IMR-90 (cell line): ENCODE measurements around the gene CREBBP. TPM values are rescaled to one million over a fixed set of nuclear protein-coding genes. Genes with fewer than 3 reads are reported as not detected.

Experiments
- ATAC-seq: fragments of 200-7000 bp; cut with Tn5 transposase; 2 replicates; pipeline ENCODE4 v1.9.1; 2020; ENCODE audit warnings: low read depth, mild to moderate bottlenecking, moderate library complexity
- BruUV-seq: library from RNA; stranded (reverse); fragments of 400-500 nt; replicated peaks from 2 replicates; lab custom pipeline; 2021; lab: Mats Ljungman, UMichigan
- CTCF ChIA-PET: fragments of 300-600 bp; formaldehyde crosslinking; extraction: SDS; loops from one replicate; lab custom pipeline; 2021; ENCODE audit warnings: antibody characterized with exemption; lab: Yijun Ruan, JAX
- POLR2A ChIA-PET: fragments of 300-600 bp; sonication (Branson Sonifier 250); formaldehyde crosslinking; loops from one replicate; lab custom pipeline; 2022; ENCODE audit warnings: antibody characterized with exemption; ENCODE audit not compliant: unreplicated experiment; lab: Charles Lee
- DNase-seq: peaks from one replicate; pipeline ENCODE4 v3.0.0; 2013
- H2AFZ ChIP-seq: replicated peaks from 2 replicates; pipeline ENCODE3; 2013; ENCODE audit warnings: low read length, mild to moderate bottlenecking; ENCODE audit not compliant: poor library complexity
- H2AK5ac ChIP-seq: 2 replicates; pipeline ENCODE4 v1.6.1; 2013; ENCODE audit warnings: low read depth, low read length, inconsistent platforms
- H2AK9ac ChIP-seq: replicated peaks from 2 replicates; pipeline ENCODE3; 2013; ENCODE audit warnings: mild to moderate bottlenecking, low read depth, low read length, moderate library complexity; ENCODE audit not compliant: poor library complexity
- H2BK120ac ChIP-seq: 2 replicates; pipeline ENCODE4 v1.6.1; 2013; ENCODE audit warnings: low read depth, low read length, inconsistent platforms
- H2BK15ac ChIP-seq: 3 replicates; pipeline ENCODE4 v1.6.1; 2013; ENCODE audit warnings: low read depth, low read length, inconsistent platforms
- H2BK20ac ChIP-seq: 2 replicates; pipeline ENCODE4 v1.6.1; 2013; ENCODE audit warnings: low read depth, mild to moderate bottlenecking, inconsistent platforms, low read length, moderate library complexity
- H2BK5ac ChIP-seq: 2 replicates; pipeline ENCODE4 v1.6.1; 2013; ENCODE audit warnings: mild to moderate bottlenecking, low read depth, low read length, inconsistent platforms; ENCODE audit not compliant: poor library complexity, severe bottlenecking
- H3K14ac ChIP-seq: replicated peaks from 2 replicates; pipeline ENCODE4 v1.6.1; 2013; ENCODE audit warnings: low read depth, low read length, inconsistent platforms
- H3K18ac ChIP-seq: 2 replicates; pipeline ENCODE4 v1.6.1; 2013; ENCODE audit warnings: low read depth, low read length, control low read depth
- H3K23ac ChIP-seq: 2 replicates; pipeline ENCODE4 v1.6.1; 2013; ENCODE audit warnings: low read depth, low read length, inconsistent platforms
- H3K27ac ChIP-seq: 2 replicates; pipeline ENCODE4 v1.5.1; 2013; ENCODE audit warnings: mild to moderate bottlenecking, control low read depth, low read length; ENCODE audit not compliant: insufficient read depth
- H3K27me3 ChIP-seq: 2 replicates; pipeline ENCODE4 v1.6.1; 2013; ENCODE audit warnings: low read length; ENCODE audit not compliant: control insufficient read depth, insufficient read depth
- H3K36me3 ChIP-seq: 2 replicates; pipeline ENCODE4 v1.6.1; 2013; ENCODE audit warnings: low read length, mixed read lengths; ENCODE audit not compliant: control insufficient read depth, insufficient read depth
- H3K4ac ChIP-seq: 2 replicates; pipeline ENCODE4 v1.6.1; 2013; ENCODE audit warnings: low read depth, low read length, inconsistent platforms
- H3K4me1 ChIP-seq: 2 replicates; pipeline ENCODE4 v1.6.1; 2013; ENCODE audit warnings: low read length, mixed read lengths; ENCODE audit not compliant: control insufficient read depth, insufficient read depth
- H3K4me2 ChIP-seq: 2 replicates; pipeline ENCODE4 v1.6.1; 2013; ENCODE audit warnings: low read depth, mild to moderate bottlenecking, control low read depth, low read length, moderate library complexity
- H3K4me3 ChIP-seq: 2 replicates; pipeline ENCODE4 v1.5.1; 2013; ENCODE audit warnings: low read depth, mild to moderate bottlenecking, control low read depth, low read length, moderate library complexity; ENCODE audit not compliant: insufficient read depth
- H3K56ac ChIP-seq: 2 replicates; pipeline ENCODE4 v1.6.1; 2013; ENCODE audit warnings: low read length, inconsistent platforms; ENCODE audit not compliant: insufficient read depth; ENCODE audit errors: extremely low read depth
- H3K79me1 ChIP-seq, 2 experiments: 2 replicates each; pipeline ENCODE4 v1.6.1; 2013; ENCODE audit warnings: low read length in 2 of 2, inconsistent platforms in 1 of 2, low read depth in 1 of 2
- H3K9ac ChIP-seq: 2 replicates; pipeline ENCODE4 v1.6.1; 2013; ENCODE audit warnings: low read depth, low read length, control low read depth
- H3K9me1 ChIP-seq: 2 replicates; pipeline ENCODE4 v1.6.1; 2013; ENCODE audit warnings: low read length, inconsistent platforms; ENCODE audit not compliant: insufficient read depth
- H3K9me3 ChIP-seq: 2 replicates; pipeline ENCODE4 v1.6.1; 2013; ENCODE audit warnings: low read length; ENCODE audit not compliant: control insufficient read depth, insufficient read depth
- H4K20me1 ChIP-seq: 2 replicates; pipeline ENCODE4 v1.6.1; 2013; ENCODE audit warnings: low read length, inconsistent platforms; ENCODE audit not compliant: insufficient read depth
- H4K5ac ChIP-seq: 2 replicates; pipeline ENCODE4 v1.6.1; 2013; ENCODE audit warnings: mild to moderate bottlenecking, low read depth, low read length, control low read depth
- H4K8ac ChIP-seq, 2 experiments: 2 replicates each; pipeline ENCODE4 v1.6.1; 2013; ENCODE audit warnings: low read depth in 2 of 2, low read length in 2 of 2, control low read depth in 1 of 2, inconsistent platforms in 1 of 2
- H4K91ac ChIP-seq: 2 replicates; pipeline ENCODE4 v1.6.1; 2013; ENCODE audit warnings: low read depth, low read length, inconsistent platforms; ENCODE audit not compliant: insufficient read depth
- BHLHE40 ChIP-seq: fragments of 150-350 bp; IDR thresholded peaks from 2 replicates; pipeline ENCODE4 v1.6.1; 2016; ENCODE audit warnings: mild to moderate bottlenecking, low read depth, low read length
- CEBPB ChIP-seq: IDR thresholded peaks from 2 replicates; pipeline ENCODE4 v1.6.1; 2012; ENCODE audit warnings: low read depth, low read length, improper control_type of control experiment
- CHD1 ChIP-seq: IDR thresholded peaks from 2 replicates; pipeline ENCODE4 v1.6.1; 2012; ENCODE audit warnings: low read depth, low read length, improper control_type of control experiment
- CTCF ChIP-seq: conservative IDR thresholded peaks from 2 replicates; pipeline ENCODE4 v1.5.1; 2012; ENCODE audit warnings: mild to moderate bottlenecking, low read depth, low read length, improper control_type of control experiment
- ELK1 ChIP-seq: fragments of 150-350 bp; IDR thresholded peaks from 2 replicates; pipeline ENCODE4 v1.6.1; 2016; ENCODE audit warnings: low read depth, mild to moderate bottlenecking, low read length, moderate library complexity, borderline replicate concordance
- FOS ChIP-seq: fragments of 150-350 bp; IDR thresholded peaks from 2 replicates; pipeline ENCODE4 v1.6.1; 2016; ENCODE audit warnings: low read depth, low read length
- MAFK ChIP-seq: IDR thresholded peaks from 2 replicates; pipeline ENCODE4 v1.6.1; 2012; ENCODE audit warnings: low read depth, low read length, improper control_type of control experiment
- MAZ ChIP-seq: IDR thresholded peaks from 2 replicates; pipeline ENCODE4 v1.6.1; 2012; ENCODE audit warnings: low read depth, mild to moderate bottlenecking, low read length, improper control_type of control experiment, moderate library complexity, borderline replicate concordance
- MXI1 ChIP-seq: IDR thresholded peaks from 2 replicates; pipeline ENCODE4 v1.6.1; 2012; ENCODE audit warnings: low read depth, mild to moderate bottlenecking, low read length, moderate library complexity, borderline replicate concordance
- NFE2L2 ChIP-seq: fragments of 150-350 bp; IDR thresholded peaks from 2 replicates; pipeline ENCODE4 v1.6.1; 2016; ENCODE audit warnings: low read depth, mild to moderate bottlenecking, low read length
- POLR2A ChIP-seq: IDR thresholded peaks from 2 replicates; pipeline ENCODE4 v1.6.1; 2012; ENCODE audit warnings: mild to moderate bottlenecking, low read depth, low read length
- RAD21 ChIP-seq: IDR thresholded peaks from 2 replicates; pipeline ENCODE4 v1.6.1; 2012; ENCODE audit warnings: low read length, improper control_type of control experiment
- RCOR1 ChIP-seq: IDR thresholded peaks from 2 replicates; pipeline ENCODE4 v1.6.1; 2012; ENCODE audit warnings: mild to moderate bottlenecking, low read length, improper control_type of control experiment; ENCODE audit not compliant: insufficient replicate concordance
- RFX5 ChIP-seq: IDR thresholded peaks from 2 replicates; pipeline ENCODE4 v1.8.0; 2012; ENCODE audit warnings: low read depth, mild to moderate bottlenecking, low read length, moderate library complexity
- SMC3 ChIP-seq: fragments of 150-350 bp; IDR thresholded peaks from 2 replicates; pipeline ENCODE4 v1.6.1; 2016; ENCODE audit warnings: low read depth, mild to moderate bottlenecking, antibody characterized with exemption, low read length, moderate library complexity
- USF2 ChIP-seq: fragments of 150-350 bp; IDR thresholded peaks from 2 replicates; pipeline ENCODE4 v1.6.1; 2017; ENCODE audit warnings: mild to moderate bottlenecking, antibody characterized with exemption, low read length, low read depth
- WGBS, 2 experiments: methylation state at CpG; one replicate each; pipeline versions ENCODE4 v1.1.5 to v1.1.7; 2013; ENCODE audit warnings: missing lambda C conversion rate in 2 of 2; ENCODE audit not compliant: insufficient read length in 1 of 2; ENCODE audit errors: extremely low coverage in 2 of 2; 5-methylcytosine and 5-hydroxymethylcytosine counted together
- dilution Hi-C: fragments of 300-500 bp; cut with HindIII; formaldehyde crosslinking; loops from one replicate; pipeline ENCODE4 v1.14.3; 2018; ENCODE audit warnings: low sequenced_read_pairs; ENCODE audit not compliant: unreplicated experiment
- in situ Hi-C: fragments of 300-500 bp; cut with MboI; formaldehyde crosslinking; loops from 3 replicates; pipeline ENCODE4 v1.14.3; 2019; ENCODE audit warnings: low sequenced_read_pairs, inconsistent platforms, mixed read lengths
- intact Hi-C: fragments of 100-400 bp; cut with micrococcal nuclease; formaldehyde crosslinking; loops from 2 replicates; pipeline ENCODE4 v1.10.0; 2022
- polyA plus RNA-seq, 3 experiments: library from polyadenylated mRNA; depleted of rRNA; stranded (reverse); fragments of >200 nt; gene quantifications; 2 replicates each; pipeline ENCODE4 v1.2.3, GENCODE V29; 2012; ENCODE audit warnings: low replicate concordance in 1 of 3
- total RNA-seq: library from RNA; depleted of rRNA; stranded (reverse); fragments of >200 nt; gene quantifications from 2 replicates; pipeline ENCODE4 v1.2.3, GENCODE V29; 2012

CREBBP gene
- total and polyA plus RNA-seq, 2 of the 4 experiments (the other 2 are of a cell fraction), result 7.3 to 12.5 TPM

- Histone ChIP-seq H3K9me1 (peaks cover 14% of the 10 kb centered on the region), H2AK9ac (no peak overlapping the region), H3K18ac (no peak overlapping the region), H4K91ac (no peak overlapping the region), H3K79me1 (peaks cover 45 to 78% of the 10 kb centered on the region in 2 experiments), H3K4ac (no peak overlapping the region), H3K9me3 (no peaks in the 10 kb centered on the region), H2AK5ac (no peak overlapping the region), H3K36me3 (peaks cover 11% of the 10 kb centered on the region), H2BK5ac (no peak overlapping the region), H3K4me3 (no peak overlapping the region), H3K14ac (no peak overlapping the region), H2BK120ac (no peak overlapping the region), H3K56ac (no peak overlapping the region), H2AFZ (no peak overlapping the region), H4K5ac (no peak overlapping the region), H3K27me3 (no peaks in the 10 kb centered on the region), H3K4me1 (no peaks in the 10 kb centered on the region; the same call in 1 of the 2 replicates), H4K8ac (no peak overlapping the region), H3K9ac (no peak overlapping the region), H3K4me2 (no peak overlapping the region), H4K20me1 (peaks cover 11% of the 10 kb centered on the region), H2BK20ac (no peak overlapping the region), H3K23ac (no peak overlapping the region), H2BK15ac (no peak overlapping the region), H3K27ac (no peak overlapping the region)
- ChIA-PET CTCF (no interaction called here), POLR2A (interaction anchor here (0.5 kb wide), 1 partner anchor 12 kb away, joined by 5 read pairs; no protein-coding TSS in a partner anchor)
- no peak for TF ChIP-seq MAFK
- no peak for TF ChIP-seq POLR2A
- no peak for TF ChIP-seq MAZ
- TF ChIP-seq ELK1, result no peak
- TF ChIP-seq FOS, result no peak
- no peak for TF ChIP-seq CTCF
- TF ChIP-seq SMC3, result no peak
- no peak for TF ChIP-seq RCOR1
- TF ChIP-seq CHD1, result no peak
- TF ChIP-seq RFX5, result no peak
- TF ChIP-seq BHLHE40, result no peak
- TF ChIP-seq USF2, result no peak
- no peak for TF ChIP-seq MXI1
- TF ChIP-seq NFE2L2, result no peak
- no peak for TF ChIP-seq RAD21
- TF ChIP-seq CEBPB, result no peak
- in situ Hi-C loops, result no loop called here
- dilution Hi-C loops, result no loop called here
- no peak for DNase-seq
- intact Hi-C loops, result no loop called here
- WGBS, 2 experiments, result 95% methylated on average over 8 of the region's 15 CpGs; no CpG with 5 or more reads in 1 of the 2 experiments
- ATAC-seq, result no peak
- no TSS peak for BruUV-seq
Observed at GRCh38 chr16:3713587-3714242, 166.8 kb downstream of the CREBBP start.
